PC-9 (cell line): Measurements from ENCODE around the gene LRRC4B. TPM values are rescaled to one million over a fixed set of nuclear protein-coding genes. Genes with fewer than 3 reads are reported as not detected.

Experiments used
- BruUV-seq: library from RNA; stranded (reverse); fragments of 400-500 nt; replicated peaks from 2 replicates; lab custom pipeline; 2021; lab: Mats Ljungman, UMichigan
- CTCF ChIA-PET: fragments of 300-600 bp; sonication (Branson Sonifier 250); formaldehyde crosslinking; loops from one replicate; lab custom pipeline; 2022; ENCODE audit warnings: antibody characterized with exemption; lab: Charles Lee
- POLR2A ChIA-PET: fragments of 300-600 bp; sonication (Branson Sonifier 250); formaldehyde crosslinking; loops from one replicate; lab custom pipeline; 2022; ENCODE audit warnings: antibody characterized with exemption; ENCODE audit not compliant: unreplicated experiment; lab: Charles Lee
- DNase-seq, 2 experiments: peaks; one replicate each; pipeline versions ENCODE4 v3.0.0 to v3.0.0-alpha.2; 2015 to 2022; ENCODE audit warnings: mixed read lengths in 1 of 2
- H2AFZ ChIP-seq: fragments of 200-600 bp; sonication (generic); 2 replicates; pipeline ENCODE4 v1.8.1; 2017; ENCODE audit warnings: antibody characterized with exemption
- H3F3A ChIP-seq: fragments of 200-600 bp; sonication (generic); 2 replicates; pipeline ENCODE4 v1.8.1; 2017; ENCODE audit warnings: antibody characterized with exemption, mild to moderate bottlenecking, low read depth; ENCODE audit not compliant: insufficient read depth
- H3K27ac ChIP-seq: fragments of 200-600 bp; sonication (generic); 2 replicates; pipeline ENCODE4 v1.6.1; 2016; ENCODE audit warnings: mixed run types
- H3K27me3 ChIP-seq: fragments of 200-600 bp; sonication (generic); 2 replicates; pipeline ENCODE4 v1.6.1; 2016; ENCODE audit warnings: low read depth, mixed run types; ENCODE audit not compliant: insufficient read depth
- H3K36me3 ChIP-seq: fragments of 200-600 bp; sonication (generic); 2 replicates; pipeline ENCODE4 v1.6.1; 2016; ENCODE audit warnings: low read depth, mixed run types
- H3K4me1 ChIP-seq: fragments of 200-600 bp; sonication (generic); replicated peaks from 2 replicates; pipeline ENCODE4 v1.6.1; 2016; ENCODE audit warnings: mixed run types; ENCODE audit not compliant: insufficient read depth
- H3K4me2 ChIP-seq: fragments of 200-600 bp; sonication (generic); 2 replicates; pipeline ENCODE4 v1.6.1; 2017; ENCODE audit warnings: mixed run types
- H3K4me3 ChIP-seq: fragments of 200-600 bp; sonication (generic); 2 replicates; pipeline ENCODE4 v1.6.1; 2016; ENCODE audit warnings: mixed run types
- H3K79me2 ChIP-seq: fragments of 200-600 bp; sonication (generic); 2 replicates; pipeline ENCODE4 v1.6.1; 2017; ENCODE audit warnings: low read depth, mixed run types
- H3K9me2 ChIP-seq: fragments of 200-600 bp; sonication (generic); 2 replicates; pipeline ENCODE4 v1.8.1; 2017; ENCODE audit warnings: mild to moderate bottlenecking; ENCODE audit not compliant: insufficient read depth
- H3K9me3 ChIP-seq: fragments of 200-600 bp; sonication (generic); 2 replicates; pipeline ENCODE4 v1.8.1; 2016; ENCODE audit warnings: low read depth; ENCODE audit not compliant: insufficient read depth
- H4K20me1 ChIP-seq: fragments of 200-600 bp; sonication (generic); 2 replicates; pipeline ENCODE4 v1.8.1; 2017; ENCODE audit not compliant: insufficient read depth
- CTCF ChIP-seq: fragments of 200-600 bp; sonication (generic); conservative IDR thresholded peaks from 2 replicates; pipeline ENCODE4 v1.6.1; 2017; ENCODE audit warnings: mixed run types, antibody characterized with exemption, mild to moderate bottlenecking, moderate library complexity
- EZH2 ChIP-seq: fragments of 200-600 bp; sonication (generic); IDR thresholded peaks from 2 replicates; pipeline ENCODE4 v1.8.0; 2017; ENCODE audit warnings: antibody characterized with exemption, low read depth
- intact Hi-C: fragments of 100-400 bp; cut with micrococcal nuclease; formaldehyde crosslinking; loops from one replicate; pipeline ENCODE4 v1.10.0; 2022; ENCODE audit not compliant: unreplicated experiment
- total RNA-seq: library from RNA; stranded (reverse); gene quantifications from 2 replicates; pipeline ENCODE4 v1.2.3, GENCODE V29; 2021

The LRRC4B gene
- total RNA-seq, 1 experiment from 2014 or later = not detected

DNA sequence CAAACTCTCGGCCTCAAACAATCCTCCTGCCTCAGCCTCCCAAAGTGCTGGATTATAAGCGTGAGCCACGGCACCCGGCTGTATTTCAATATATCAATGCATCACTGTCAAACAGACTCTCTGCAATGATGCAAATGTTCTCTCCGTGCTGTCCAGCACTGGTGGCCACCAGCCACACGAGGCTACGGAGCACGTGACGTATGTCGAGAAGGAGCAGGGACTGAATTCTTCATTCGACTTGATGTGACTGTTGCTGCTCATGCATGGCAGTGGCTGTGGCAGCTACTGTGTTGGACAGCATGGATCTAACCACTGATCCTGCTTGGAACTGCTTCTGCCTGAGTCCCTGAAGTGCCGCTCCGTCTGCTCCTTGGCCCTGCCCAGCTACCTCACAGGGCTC, 9.8 kb downstream of the LRRC4B start:
- H3K36me3 ChIP-seq = no peaks in the 10 kb centered on the region
- H3K4me1 ChIP-seq = no peaks in the 10 kb centered on the region
- no peaks in the 10 kb centered on the region for H3K9me2 ChIP-seq
- H3K9me3 ChIP-seq = no peaks in the 10 kb centered on the region
- CTCF ChIA-PET = no interaction called here
- intact Hi-C loops = no loop called here
- H3K4me2 ChIP-seq = no peak overlapping the region
- H3K79me2 ChIP-seq = no peaks in the 10 kb centered on the region
- peaks cover 99% of the 10 kb centered on the region for H3K27me3 ChIP-seq
- BruUV-seq = no TSS peak
- no peak for DNase-seq
- H4K20me1 ChIP-seq = peaks cover 5% of the 10 kb centered on the region; the same call in 1 of the 2 replicates
- no peak overlapping the region for H2AFZ ChIP-seq
- POLR2A ChIA-PET = no interaction called here
- no peak overlapping the region for H3K27ac ChIP-seq
- no peak overlapping the region for H3K4me3 ChIP-seq
- no peaks in the 10 kb centered on the region for H3F3A ChIP-seq
- TF ChIP-seq EZH2 (no peak), CTCF (no peak)

- Histone ChIP-seq H3K4me3 (no peak overlapping the region), H3K27me3 (peaks cover 99% of the 10 kb centered on the region), H4K20me1 (peaks cover 5% of the 10 kb centered on the region; the same call in 1 of the 2 replicates), H3K9me3 (no peaks in the 10 kb centered on the region), H3K36me3 (no peaks in the 10 kb centered on the region), H2AFZ (no peak overlapping the region), H3K27ac (no peak overlapping the region), H3K4me1 (no peaks in the 10 kb centered on the region), H3K4me2 (no peak overlapping the region), H3F3A (no peaks in the 10 kb centered on the region), H3K9me2 (no peaks in the 10 kb centered on the region), H3K79me2 (no peaks in the 10 kb centered on the region)
- intact Hi-C loops = no loop called here
- TF ChIP-seq CTCF (no peak), EZH2 (no peak)
- no peak for DNase-seq
- BruUV-seq = no TSS peak
- CTCF ChIA-PET = interaction anchor here (0.7 kb wide), 1 partner anchor 310 kb away, joined by 3 read pairs; no protein-coding TSS in a partner anchor
- POLR2A ChIA-PET = no interaction called here
Measured at GRCh38 chr19:50558039-50558438, 10.2 kb downstream of the LRRC4B start.

- TF ChIP-seq CTCF (no peak), EZH2 (no peak)
- Histone ChIP-seq H4K20me1 (peaks cover 5% of the 10 kb centered on the region; the same call in 1 of the 2 replicates), H3K36me3 (no peaks in the 10 kb centered on the region), H3K27me3 (peaks cover 99% of the 10 kb centered on the region), H3F3A (no peaks in the 10 kb centered on the region), H2AFZ (no peak overlapping the region), H3K27ac (no peak overlapping the region), H3K4me3 (no peak overlapping the region), H3K9me3 (no peaks in the 10 kb centered on the region), H3K4me2 (0 out of 2 replicates have a peak overlapping the region, but pooled peaks have one; percentile 69), H3K4me1 (no peaks in the 10 kb centered on the region), H3K79me2 (no peaks in the 10 kb centered on the region), H3K9me2 (no peaks in the 10 kb centered on the region)
- BruUV-seq = no TSS peak
- ChIA-PET POLR2A (no interaction called here), CTCF (interaction anchor here (0.7 kb wide), 1 partner anchor 311 kb away, joined by 3 read pairs; no protein-coding TSS in a partner anchor)
- no peak for DNase-seq
- intact Hi-C loops = no loop called here
Measured at GRCh38 chr19:50557009-50557613, 11.1 kb downstream of the LRRC4B start.
